A549 (cell line): ENCODE results near the gene SLC28A1. TPM values are rescaled to one million over a fixed set of nuclear protein-coding genes. Genes with fewer than 3 reads are reported as not detected.

Source experiments
- ATAC-seq, 2 experiments: fragments of 200-7000 bp in 1 of 2; fragments of >200 bp in 1 of 2; cut with Nextera tagmentation in 1 of 2; cut with Tn5 transposase in 1 of 2; 3 replicates each; pipeline versions ENCODE4 v1.8.0 to v1.9.1; 2018 to 2020; ENCODE audit warnings: mild to moderate bottlenecking in 1 of 2, moderate library complexity in 1 of 2
- CTCF ChIA-PET: fragments of 300-600 bp; sonication (Branson Sonifier 250); formaldehyde crosslinking; extraction: SDS; loops from one replicate; lab custom pipeline; 2021; ENCODE audit warnings: antibody characterized with exemption, inconsistent platforms; lab: Yijun Ruan, JAX
- POLR2A ChIA-PET: fragments of 350-600 bp; formaldehyde crosslinking; extraction: SDS; loops from one replicate; lab custom pipeline; 2021; ENCODE audit warnings: antibody characterized with exemption, inconsistent platforms; lab: Yijun Ruan, JAX
- DNase-seq, 2 experiments: peaks; one replicate each; pipeline versions ENCODE4 v3.0.0 to v3.0.0-alpha.2; 2011 to 2016; ENCODE audit warnings: low read depth in 1 of 2, low spot score in 1 of 2
- FAIRE-seq: peaks from 2 replicates; lab custom pipeline; 2011; peaks lifted over from hg19 to GRCh38; lab: Jason Lieb, UNC
- H3K27ac ChIP-seq, 2 experiments: fragments of >200 bp; sonication (Bioruptor Twin); formaldehyde crosslinking; 3 replicates each; pipeline ENCODE4 v1.5.1; 2016 to 2017
- H3K4me1 ChIP-seq: fragments of >200 bp; sonication (Bioruptor Twin); formaldehyde crosslinking; 3 replicates; pipeline ENCODE4 v1.6.1; 2016
- H3K4me2 ChIP-seq: fragments of >200 bp; sonication (Bioruptor Twin); formaldehyde crosslinking; 3 replicates; pipeline ENCODE4 v1.6.1; 2016
- H3K4me3 ChIP-seq: fragments of >200 bp; sonication (Bioruptor Twin); formaldehyde crosslinking; 3 replicates; pipeline ENCODE4 v1.5.1; 2016
- H3K9me3 ChIP-seq: fragments of >200 bp; sonication (Bioruptor Twin); formaldehyde crosslinking; 3 replicates; pipeline ENCODE4 v1.6.1; 2016
- FOSL2 ChIP-seq, 2 experiments: fragments of 450-650 bp in 1 of 2; fragments of >200 bp in 1 of 2; sonication (Bioruptor Twin) in 1 of 2; formaldehyde crosslinking; IDR thresholded peaks; 2 replicates each; pipeline versions ENCODE4 v1.5.0 to v1.6.1; 2016 to 2020; ENCODE audit warnings: mild to moderate bottlenecking in 1 of 2, moderate library complexity in 1 of 2
- HOXB5 ChIP-seq: fragments of 250-450 bp; sonication (Bioruptor Pico); IDR thresholded peaks from 2 replicates; pipeline ENCODE4 v1.5.0; 2020; ENCODE audit warnings: mild to moderate bottlenecking, moderate library complexity
- NPAS2 ChIP-seq: fragments of 250-450 bp; sonication (Bioruptor Pico); IDR thresholded peaks from 2 replicates; pipeline ENCODE4 v1.8.0; 2022; ENCODE audit warnings: mild to moderate bottlenecking, moderate library complexity, borderline replicate concordance
- RARB ChIP-seq: fragments of 250-450 bp; sonication (Bioruptor Pico); IDR thresholded peaks from 2 replicates; pipeline ENCODE4 v1.8.0; 2021; ENCODE audit warnings: mild to moderate bottlenecking, moderate library complexity
- WGBS: methylation state at CpG from one replicate; pipeline ENCODE4 v1.1.6; 2017; ENCODE audit errors: missing lambda C conversion rate; 5-methylcytosine and 5-hydroxymethylcytosine counted together
- polyA plus RNA-seq, 4 experiments: library from polyadenylated mRNA; depleted of rRNA in 3 of 4; stranded (reverse); fragments of >200 nt; fragmentation: RNase III in 1 of 4; extraction: RNeasy Plus Mini Kit Qiagen cat#74134 plus additional on column Dnase treatment in 1 of 4; gene quantifications; 2 replicates in 3 of 4; 3 replicates in 1 of 4; pipeline ENCODE4 v1.2.3, GENCODE V29; 2011 to 2017
- small RNA-seq, 6 experiments: library from RNA; depleted of rRNA; stranded (forward); fragments of <200 nt; gene quantifications; one replicate each; pipeline ENCODE3, GENCODE V24; 2012

Gene SLC28A1
- polyA plus RNA-seq, 2 of the 4 experiments (the other 2 are of a cell fraction), result 0.06 to 0.13 TPM

DNA sequence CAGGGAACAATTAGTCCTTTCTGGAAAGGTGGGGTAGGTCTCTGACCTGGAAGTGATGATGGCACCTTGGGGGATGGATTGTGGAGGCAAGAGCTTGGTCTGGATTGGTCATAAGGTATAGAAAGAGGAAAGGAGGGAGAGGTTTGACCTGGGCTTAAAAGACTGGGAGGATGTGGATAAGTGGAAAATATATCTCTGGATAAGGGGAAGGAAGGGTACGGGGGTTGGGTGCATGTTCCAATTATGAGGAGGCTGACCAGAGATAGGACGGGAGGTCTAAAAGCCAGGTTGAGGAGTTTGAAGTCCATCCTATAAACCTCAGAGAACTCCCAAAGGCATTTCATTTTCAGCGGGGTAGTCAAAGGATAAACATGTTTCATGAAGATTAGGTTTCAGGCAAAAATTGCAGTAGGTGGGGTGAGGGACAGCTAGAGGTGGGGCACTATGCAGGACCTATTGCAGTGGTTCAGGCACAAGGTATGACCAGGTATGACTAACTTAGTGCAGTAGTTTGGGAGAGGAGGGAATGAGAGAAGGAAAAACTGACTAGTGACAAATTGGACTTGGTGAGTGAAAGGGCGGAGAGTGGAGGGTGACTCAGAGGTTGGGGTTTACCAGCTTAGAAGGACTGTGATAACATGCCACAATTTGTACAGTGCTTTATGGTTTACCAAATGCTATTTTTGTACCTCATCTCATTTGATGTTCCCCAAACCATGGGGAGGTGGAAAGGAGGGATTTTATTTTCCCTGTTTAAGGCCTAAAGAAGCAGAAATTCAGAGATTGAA, 107.9 kb downstream of the SLC28A1 start:
- peak overlapping the region; percentile 75 for H3K4me2 ChIP-seq
- DNase-seq (peak; percentile 76 to 80), FAIRE-seq (peak; percentile 63), ATAC-seq (peak; percentile 93 to 96)
- H3K4me3 ChIP-seq, result no peak overlapping the region
- no peaks in the 10 kb centered on the region for H3K9me3 ChIP-seq
- H3K4me1 ChIP-seq, result peaks cover 64% of the 10 kb centered on the region
- ChIA-PET POLR2A (no interaction called here), CTCF (interaction anchor here (2.1 to 4.3 kb wide), 4 partner anchors 9 to 52 kb away, joined by 8 to 18 read pairs (median 12); partner anchors contain the start of gene PDE8A)
- TF ChIP-seq RARB, result peak; percentile 50; the same call in 1 of the 2 replicates
- TF ChIP-seq NPAS2, result no peak
- no peak for TF ChIP-seq HOXB5 (CRISPR knock-in tag)
- peak; percentile 35; the same call in 1 of the 2 replicates for TF ChIP-seq FOSL2 (IDR thresholded peaks at IDR 0.05)
- peak; percentile 84 for TF ChIP-seq FOSL2 (CRISPR knock-in tag; IDR thresholded peaks at IDR 0.05)
- H3K27ac ChIP-seq, result peak overlapping the region; percentile 33 to 65; a peak in 5 of 6 replicates
- WGBS, result 18% methylated on average over 4 of the region's 4 CpGs

Small RNAs within 50 kb of the gene (small RNA-seq; reads per million reads assigned to genes)
- gene RF00402 (0 reads per million in 6 experiments), gene RNU6-339P (0 to 0.43 (median 0) reads per million in 6 experiments), gene RNU6-796P (0 reads per million in 6 experiments)

Other genes starting within 250 kb of the SLC28A1 start
- 44.7 and 45.9 TPM in 2 replicates for gene WDR73, start 230.4 kb upstream of the SLC28A1 start, polyA plus RNA-seq (2011; rRNA removed)
- gene WDR73, start 230.4 kb upstream of the SLC28A1 start, polyA plus RNA-seq (2017; fragmentation: RNase III; extraction: RNeasy Plus Mini Kit Qiagen cat#74134 plus additional on column Dnase treatment), result 41.0 to 46.1 TPM (median 45.3 TPM) in 3 replicates
- gene NMB, start 226.5 kb upstream of the SLC28A1 start, polyA plus RNA-seq (2011; rRNA removed), result 10.1 and 16.1 TPM in 2 replicates
- 13.2 to 22.4 TPM (median 18.5 TPM) in 3 replicates for gene NMB, start 226.5 kb upstream of the SLC28A1 start, polyA plus RNA-seq (2017; fragmentation: RNase III; extraction: RNeasy Plus Mini Kit Qiagen cat#74134 plus additional on column Dnase treatment)
- gene SEC11A, start 168.5 kb upstream of the SLC28A1 start, polyA plus RNA-seq (2011; rRNA removed), result 237 and 490 TPM in 2 replicates
- gene SEC11A, start 168.5 kb upstream of the SLC28A1 start, polyA plus RNA-seq (2017; fragmentation: RNase III; extraction: RNeasy Plus Mini Kit Qiagen cat#74134 plus additional on column Dnase treatment), result 369 to 396 TPM (median 380 TPM) in 3 replicates
- 12.4 and 15.6 TPM in 2 replicates for gene ZNF592, start 136.1 kb upstream of the SLC28A1 start, polyA plus RNA-seq (2011; rRNA removed)
- 12.9 to 14.3 TPM (median 13.9 TPM) in 3 replicates for gene ZNF592, start 136.1 kb upstream of the SLC28A1 start, polyA plus RNA-seq (2017; fragmentation: RNase III; extraction: RNeasy Plus Mini Kit Qiagen cat#74134 plus additional on column Dnase treatment)
- 0.30 and 0.33 TPM in 2 replicates for gene ALPK3, start 67.3 kb upstream of the SLC28A1 start, polyA plus RNA-seq (2011; rRNA removed)
- gene ALPK3, start 67.3 kb upstream of the SLC28A1 start, polyA plus RNA-seq (2017; fragmentation: RNase III; extraction: RNeasy Plus Mini Kit Qiagen cat#74134 plus additional on column Dnase treatment), result 0.17 to 0.26 TPM (median 0.24 TPM) in 3 replicates
- gene PDE8A, start 97.2 kb downstream of the SLC28A1 start, polyA plus RNA-seq (2011; rRNA removed), result 171 and 204 TPM in 2 replicates
- 44.4 to 45.3 TPM (median 45.0 TPM) in 3 replicates for gene PDE8A, start 97.2 kb downstream of the SLC28A1 start, polyA plus RNA-seq (2017; fragmentation: RNase III; extraction: RNeasy Plus Mini Kit Qiagen cat#74134 plus additional on column Dnase treatment)